Endothelial cell of umbilical vein (primary cell): ENCODE results near the gene ERCC6L.

ENCODE experiments used
- CTCF ChIP-seq, 2 donors: IDR thresholded peaks; 1 replicate in 1 of 2; 2 replicates in 1 of 2; pipeline ENCODE4 v1.5.1; 2011; ENCODE audit warnings: low read length in 2 of 2, mild to moderate bottlenecking in 2 of 2, moderate library complexity in 2 of 2, control low read depth in 1 of 2, inconsistent platforms in 1 of 2, low read depth in 1 of 2; ENCODE audit not compliant: insufficient read depth in 1 of 2; ENCODE audit errors: extremely low read depth in 1 of 2
- EZH2 ChIP-seq: IDR thresholded peaks from 2 replicates; pipeline ENCODE4 v1.6.1; 2012; ENCODE audit warnings: borderline replicate concordance, low read depth, mild to moderate bottlenecking, moderate library complexity, low read length, inconsistent platforms; ENCODE audit not compliant: severe bottlenecking
- FOS ChIP-seq: IDR thresholded peaks from 2 replicates; pipeline ENCODE4 v1.6.1; 2011; ENCODE audit warnings: mild to moderate bottlenecking, low read length, moderate library complexity, borderline replicate concordance; ENCODE audit not compliant: insufficient read depth
- GATA2 ChIP-seq: IDR thresholded peaks from 2 replicates; pipeline ENCODE4 v1.7.0; 2011; ENCODE audit warnings: low read depth, mild to moderate bottlenecking, moderate library complexity, mixed read lengths, low read length; ENCODE audit not compliant: insufficient read length, insufficient read depth
- JUN ChIP-seq: IDR thresholded peaks from 2 replicates; pipeline ENCODE4 v1.6.1; 2011; ENCODE audit warnings: borderline replicate concordance, low read depth; ENCODE audit not compliant: insufficient read length, insufficient read depth
- MAX ChIP-seq: IDR thresholded peaks from 2 replicates; pipeline ENCODE4 v1.6.1; 2011; ENCODE audit not compliant: insufficient read depth, insufficient read length
- MYC ChIP-seq: IDR thresholded peaks from one replicate; pipeline ENCODE4 v1.6.1; 2011; ENCODE audit warnings: mild to moderate bottlenecking, low read depth, low read length
- POLR2A ChIP-seq: IDR thresholded peaks from 2 replicates; pipeline ENCODE4 v1.6.1; 2012; ENCODE audit warnings: low read depth, mild to moderate bottlenecking, control low read depth, low read length
- POLR2AphosphoS5 ChIP-seq: IDR thresholded peaks from 2 replicates; pipeline ENCODE4 v1.6.1; 2012; ENCODE audit warnings: low read depth, mild to moderate bottlenecking, control low read depth, low read length, moderate library complexity; ENCODE audit not compliant: insufficient read depth

GRCh38 chrX:72258174-72258573 is 19.3 kb upstream of the ERCC6L start:
- TF ChIP-seq CTCF (IDR thresholded peaks at IDR 0.05; ENCODE audit: extremely low read depth in 1 of 2, insufficient read depth in 1 of 2, low read depth in 1 of 2, low read length in 2 of 2) = no peak
- no peak for TF ChIP-seq MYC
- no peak for TF ChIP-seq JUN
- TF ChIP-seq MAX = no peak
- no peak for TF ChIP-seq EZH2
- no peak for TF ChIP-seq POLR2A
- no peak for TF ChIP-seq FOS
- no peak for TF ChIP-seq POLR2AphosphoS5
- no peak for TF ChIP-seq GATA2
